Activated naive CD4-positive, alpha-beta T cell treated with anti-CD3 and anti-CD28 coated beads, Interleukin-2, amount 10 ng/mL, durations not matched to agents 7 days and 5 days (primary cell): ENCODE data around the gene IQUB.

ENCODE experiments used
- CTCF ChIA-PET: fragments of 350-600 bp; sonication (Branson Sonifier 250); formaldehyde crosslinking; loops from one replicate; lab custom pipeline; 2021; ENCODE audit warnings: antibody characterized with exemption; lab: Charles Lee
- DNase-seq: peaks from one replicate; pipeline ENCODE4 v3.0.0-alpha.2; 2020
- H3K27ac Mint-ChIP-seq: one replicate; pipeline ENCODE4 v1.8.0; 2021; ENCODE audit warnings: mild to moderate bottlenecking, moderate library complexity, mixed read lengths
- H3K27me3 Mint-ChIP-seq: one replicate; pipeline ENCODE4 v1.8.0; 2021; ENCODE audit warnings: mild to moderate bottlenecking, mixed read lengths
- H3K36me3 Mint-ChIP-seq: one replicate; pipeline ENCODE4 v1.8.0; 2021; ENCODE audit warnings: mixed read lengths
- H3K4me1 Mint-ChIP-seq: one replicate; pipeline ENCODE4 v1.8.0; 2021; ENCODE audit warnings: mixed read lengths
- H3K4me3 Mint-ChIP-seq: one replicate; pipeline ENCODE4 v1.8.0; 2021; ENCODE audit warnings: mild to moderate bottlenecking, moderate library complexity, mixed read lengths
- H3K9me3 Mint-ChIP-seq: one replicate; pipeline ENCODE4 v1.8.0; 2021; ENCODE audit warnings: mixed read lengths

IQUB gene

GRCh38 chr7:123534383-123535260, at the start of gene IQUB:
TSS of gene IQUB (minus strand) at chr7:123534595. CDS start at chr7:123512340, 22,255 bp downstream.
- CTCF ChIA-PET, result interaction anchor here (0.9 kb wide), 1 partner anchor 40 kb away, joined by 3 read pairs; no protein-coding TSS in a partner anchor
- H3K9me3 Mint-ChIP-seq, result no peaks in the 10 kb centered on the region
- peaks cover 41% of the 10 kb centered on the region for H3K27me3 Mint-ChIP-seq
- peak within 1 kb of the TSS; percentile 82 for H3K4me3 Mint-ChIP-seq
- H3K27ac Mint-ChIP-seq, result peak within 1 kb of the TSS; percentile 87
- H3K36me3 Mint-ChIP-seq, result no peaks in the 10 kb centered on the region
- peaks cover 25% of the 10 kb centered on the region for H3K4me1 Mint-ChIP-seq
- DNase-seq, result peak; percentile 98

GRCh38 chr7:123583821-123584220, 49.4 kb upstream of the IQUB start:
- CTCF ChIA-PET, result no interaction called here
- peaks cover 12% of the 10 kb centered on the region for H3K27me3 Mint-ChIP-seq
- H3K27ac Mint-ChIP-seq, result no peak overlapping the region
- no peak overlapping the region for H3K4me3 Mint-ChIP-seq
- H3K9me3 Mint-ChIP-seq, result no peaks in the 10 kb centered on the region
- H3K4me1 Mint-ChIP-seq, result no peaks in the 10 kb centered on the region
- no peak for DNase-seq
- H3K36me3 Mint-ChIP-seq, result no peaks in the 10 kb centered on the region

GRCh38 chr7:123581162-123581459, 46.7 kb upstream of the IQUB start:
- Mint-ChIP-seq H3K36me3 (no peaks in the 10 kb centered on the region), H3K4me1 (no peaks in the 10 kb centered on the region), H3K27ac (no peak overlapping the region), H3K27me3 (peaks cover 4% of the 10 kb centered on the region), H3K4me3 (no peak overlapping the region), H3K9me3 (no peaks in the 10 kb centered on the region)
- CTCF ChIA-PET, result interaction anchor here (0.8 to 2.0 kb wide), 4 partner anchors 55 to 291 kb away, joined by 3 to 6 read pairs (median 4); no protein-coding TSS in a partner anchor
- no peak for DNase-seq

GRCh38 chr7:123580406-123581161, 46.2 kb upstream of the IQUB start:
- no peaks in the 10 kb centered on the region for H3K4me1 Mint-ChIP-seq
- CTCF ChIA-PET, result interaction anchor here (0.5 to 2.0 kb wide), 5 partner anchors 55 to 291 kb away, joined by 3 to 6 read pairs (median 3); no protein-coding TSS in a partner anchor
- no peaks in the 10 kb centered on the region for H3K9me3 Mint-ChIP-seq
- peaks cover 4% of the 10 kb centered on the region for H3K27me3 Mint-ChIP-seq
- H3K4me3 Mint-ChIP-seq, result no peak overlapping the region
- no peaks in the 10 kb centered on the region for H3K36me3 Mint-ChIP-seq
- no peak overlapping the region for H3K27ac Mint-ChIP-seq
- peak; percentile 24 for DNase-seq

- H3K4me3 Mint-ChIP-seq, result no peak overlapping the region
- DNase-seq, result no peak
- H3K27me3 Mint-ChIP-seq, result peaks cover 4% of the 10 kb centered on the region
- H3K9me3 Mint-ChIP-seq, result no peaks in the 10 kb centered on the region
- H3K27ac Mint-ChIP-seq, result no peak overlapping the region
- no peaks in the 10 kb centered on the region for H3K36me3 Mint-ChIP-seq
- H3K4me1 Mint-ChIP-seq, result no peaks in the 10 kb centered on the region
- CTCF ChIA-PET, result no interaction called here
Observed at GRCh38 chr7:123579416-123579815, 45.0 kb upstream of the IQUB start.

GRCh38 chr7:123573896-123574467, 39.6 kb upstream of the IQUB start:
- H3K9me3 Mint-ChIP-seq, result no peaks in the 10 kb centered on the region
- H3K36me3 Mint-ChIP-seq, result no peaks in the 10 kb centered on the region
- no peaks in the 10 kb centered on the region for H3K4me1 Mint-ChIP-seq
- no peak for DNase-seq
- H3K27me3 Mint-ChIP-seq, result peaks cover 4% of the 10 kb centered on the region
- no peak overlapping the region for H3K4me3 Mint-ChIP-seq
- CTCF ChIA-PET, result interaction anchor here (1.0 kb wide), 1 partner anchor 80 kb away, joined by 3 read pairs; no protein-coding TSS in a partner anchor
- no peak overlapping the region for H3K27ac Mint-ChIP-seq

GRCh38 chr7:123573341-123573740, 38.9 kb upstream of the IQUB start:
- Mint-ChIP-seq H3K36me3 (no peaks in the 10 kb centered on the region), H3K27me3 (peaks cover 4% of the 10 kb centered on the region), H3K27ac (no peak overlapping the region), H3K4me1 (no peaks in the 10 kb centered on the region), H3K9me3 (no peaks in the 10 kb centered on the region), H3K4me3 (no peak overlapping the region)
- CTCF ChIA-PET, result interaction anchor here (1.0 kb wide), 1 partner anchor 79 kb away, joined by 3 read pairs; no protein-coding TSS in a partner anchor
- no peak for DNase-seq

GRCh38 chr7:123571684-123572083, 37.3 kb upstream of the IQUB start:
- Mint-ChIP-seq H3K27ac (no peak overlapping the region), H3K36me3 (no peaks in the 10 kb centered on the region), H3K27me3 (peaks cover 4% of the 10 kb centered on the region), H3K4me1 (no peaks in the 10 kb centered on the region), H3K9me3 (no peaks in the 10 kb centered on the region), H3K4me3 (no peak overlapping the region)
- DNase-seq, result no peak
- CTCF ChIA-PET, result no interaction called here

GRCh38 chr7:123571187-123571586, 36.8 kb upstream of the IQUB start:
- H3K9me3 Mint-ChIP-seq, result no peaks in the 10 kb centered on the region
- no peaks in the 10 kb centered on the region for H3K36me3 Mint-ChIP-seq

GRCh38 chr7:123570390-123571182, 36.2 kb upstream of the IQUB start:
- no peak overlapping the region for H3K27ac Mint-ChIP-seq
- no peaks in the 10 kb centered on the region for H3K36me3 Mint-ChIP-seq
- no peak overlapping the region for H3K4me3 Mint-ChIP-seq
- no peak for DNase-seq
- peaks cover 4% of the 10 kb centered on the region for H3K27me3 Mint-ChIP-seq
- no peaks in the 10 kb centered on the region for H3K4me1 Mint-ChIP-seq
- H3K9me3 Mint-ChIP-seq, result no peaks in the 10 kb centered on the region
- CTCF ChIA-PET, result no interaction called here

More at GRCh38 chr7:123571187-123571586, 36.8 kb upstream of the IQUB start:
- DNase-seq, result no peak
- CTCF ChIA-PET, result no interaction called here
- H3K4me3 Mint-ChIP-seq, result no peak overlapping the region
- no peak overlapping the region for H3K27ac Mint-ChIP-seq
- no peaks in the 10 kb centered on the region for H3K4me1 Mint-ChIP-seq
- peaks cover 4% of the 10 kb centered on the region for H3K27me3 Mint-ChIP-seq

GRCh38 chr7:123569352-123570010, 35.1 kb upstream of the IQUB start:
- no peak for DNase-seq
- no peak overlapping the region for H3K27ac Mint-ChIP-seq
- no peak overlapping the region for H3K4me3 Mint-ChIP-seq
- CTCF ChIA-PET, result no interaction called here
- H3K9me3 Mint-ChIP-seq, result no peaks in the 10 kb centered on the region
- no peaks in the 10 kb centered on the region for H3K36me3 Mint-ChIP-seq
- peaks cover 4% of the 10 kb centered on the region for H3K27me3 Mint-ChIP-seq
- H3K4me1 Mint-ChIP-seq, result no peaks in the 10 kb centered on the region

- H3K4me3 Mint-ChIP-seq, result no peak overlapping the region
- no peaks in the 10 kb centered on the region for H3K4me1 Mint-ChIP-seq
- no peaks in the 10 kb centered on the region for H3K36me3 Mint-ChIP-seq
- DNase-seq, result no peak
- no peaks in the 10 kb centered on the region for H3K9me3 Mint-ChIP-seq
- H3K27ac Mint-ChIP-seq, result no peak overlapping the region
- CTCF ChIA-PET, result no interaction called here
- H3K27me3 Mint-ChIP-seq, result peaks cover 9% of the 10 kb centered on the region
Observed at GRCh38 chr7:123562121-123562520, 27.7 kb upstream of the IQUB start.

GRCh38 chr7:123558289-123558874, 24.0 kb upstream of the IQUB start:
- DNase-seq, result no peak
- Mint-ChIP-seq H3K9me3 (no peaks in the 10 kb centered on the region), H3K36me3 (no peaks in the 10 kb centered on the region), H3K27ac (no peak overlapping the region), H3K4me1 (peaks cover 2% of the 10 kb centered on the region), H3K4me3 (no peak overlapping the region), H3K27me3 (peaks cover 9% of the 10 kb centered on the region)
- CTCF ChIA-PET, result interaction anchor here (1.2 kb wide), 1 partner anchor 313 kb away, joined by 3 read pairs; no protein-coding TSS in a partner anchor
